Neural crest cell (in vitro differentiated cells): ENCODE data around the gene TTC7B. TPM values are rescaled to one million over a fixed set of nuclear protein-coding genes. Genes with fewer than 3 reads are reported as not detected.

Experiments
- DNase-seq: peaks from one replicate; pipeline ENCODE4 v3.0.0; 2021; ENCODE audit warnings: low read depth, mixed read lengths, low spot score
- H3K27ac Mint-ChIP-seq: one replicate; pipeline ENCODE4 v1.8.0; 2021; ENCODE audit warnings: mild to moderate bottlenecking, mixed read lengths; ENCODE audit not compliant: unreplicated experiment
- H3K27me3 Mint-ChIP-seq: 2 replicates; pipeline ENCODE4 v1.8.0; 2021; ENCODE audit warnings: low read depth, mild to moderate bottlenecking, mixed read lengths
- H3K36me3 Mint-ChIP-seq: 2 replicates; pipeline ENCODE4 v1.8.0; 2021; ENCODE audit warnings: low read depth, mild to moderate bottlenecking, mixed read lengths
- H3K4me1 Mint-ChIP-seq: 2 replicates; pipeline ENCODE4 v1.8.0; 2021; ENCODE audit warnings: mixed read lengths
- H3K4me3 Mint-ChIP-seq: one replicate; pipeline ENCODE4 v1.8.0; 2021; ENCODE audit warnings: mild to moderate bottlenecking, mixed read lengths
- H3K9me3 Mint-ChIP-seq: 2 replicates; pipeline ENCODE4 v1.8.0; 2021; ENCODE audit warnings: mixed read lengths
- total RNA-seq: library from RNA; stranded (reverse); gene quantifications from 2 replicates; pipeline ENCODE4 v1.2.1, GENCODE V29; 2021
- TF ChIP-seq, protein P1 (sequence below): fragments of 200-600 bp; sonication (generic); conservative IDR thresholded peaks from 2 replicates; pipeline ENCODE4 v1.5.0; 2021; ENCODE audit warnings: antibody characterized with exemption, mild to moderate bottlenecking

Gene TTC7B
- total RNA-seq, 1 donor from 2014 or later, result 56.4 TPM

DNA sequence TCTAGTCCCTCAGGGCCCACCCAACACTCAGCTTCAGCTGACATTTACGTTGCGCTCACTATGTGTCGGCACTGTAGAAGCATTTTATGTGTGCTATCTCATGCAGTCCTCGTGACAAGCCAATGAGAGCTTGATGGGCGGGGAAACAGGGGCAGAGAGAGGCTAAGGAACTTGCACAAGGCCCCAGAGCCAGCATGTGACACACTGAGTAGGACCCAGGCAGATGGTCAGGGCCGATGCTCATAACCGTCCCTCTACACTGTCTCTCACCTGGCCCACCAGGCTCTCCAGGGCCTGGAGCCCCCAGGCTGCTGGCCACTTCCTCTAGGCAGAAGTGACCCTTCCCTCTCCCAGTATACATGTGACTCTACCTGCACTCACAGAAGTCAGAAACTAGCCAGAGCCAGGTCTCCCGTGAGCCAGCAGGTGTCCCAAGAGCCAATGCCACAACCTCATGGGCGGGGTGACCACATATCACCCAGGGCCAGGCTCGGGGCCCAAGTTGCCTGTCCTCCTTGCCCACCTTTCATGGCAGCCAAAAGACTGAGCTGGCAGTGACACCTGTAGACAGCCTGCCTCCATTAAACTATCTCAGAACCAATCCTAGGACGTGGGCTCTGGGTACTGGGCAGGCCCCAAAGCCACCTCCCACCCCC is 38.3 kb downstream of the TTC7B start:
- Mint-ChIP-seq H3K27me3 (no peaks in the 10 kb centered on the region), H3K4me3 (no peak overlapping the region), H3K9me3 (no peaks in the 10 kb centered on the region), H3K4me1 (no peaks in the 10 kb centered on the region), H3K27ac (no peak overlapping the region), H3K36me3 (peaks cover 2% of the 10 kb centered on the region)
- TF ChIP-seq, protein P1, sequence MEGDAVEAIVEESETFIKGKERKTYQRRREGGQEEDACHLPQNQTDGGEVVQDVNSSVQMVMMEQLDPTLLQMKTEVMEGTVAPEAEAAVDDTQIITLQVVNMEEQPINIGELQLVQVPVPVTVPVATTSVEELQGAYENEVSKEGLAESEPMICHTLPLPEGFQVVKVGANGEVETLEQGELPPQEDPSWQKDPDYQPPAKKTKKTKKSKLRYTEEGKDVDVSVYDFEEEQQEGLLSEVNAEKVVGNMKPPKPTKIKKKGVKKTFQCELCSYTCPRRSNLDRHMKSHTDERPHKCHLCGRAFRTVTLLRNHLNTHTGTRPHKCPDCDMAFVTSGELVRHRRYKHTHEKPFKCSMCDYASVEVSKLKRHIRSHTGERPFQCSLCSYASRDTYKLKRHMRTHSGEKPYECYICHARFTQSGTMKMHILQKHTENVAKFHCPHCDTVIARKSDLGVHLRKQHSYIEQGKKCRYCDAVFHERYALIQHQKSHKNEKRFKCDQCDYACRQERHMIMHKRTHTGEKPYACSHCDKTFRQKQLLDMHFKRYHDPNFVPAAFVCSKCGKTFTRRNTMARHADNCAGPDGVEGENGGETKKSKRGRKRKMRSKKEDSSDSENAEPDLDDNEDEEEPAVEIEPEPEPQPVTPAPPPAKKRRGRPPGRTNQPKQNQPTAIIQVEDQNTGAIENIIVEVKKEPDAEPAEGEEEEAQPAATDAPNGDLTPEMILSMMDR, result no peak
- DNase-seq, result no peak

DNA sequence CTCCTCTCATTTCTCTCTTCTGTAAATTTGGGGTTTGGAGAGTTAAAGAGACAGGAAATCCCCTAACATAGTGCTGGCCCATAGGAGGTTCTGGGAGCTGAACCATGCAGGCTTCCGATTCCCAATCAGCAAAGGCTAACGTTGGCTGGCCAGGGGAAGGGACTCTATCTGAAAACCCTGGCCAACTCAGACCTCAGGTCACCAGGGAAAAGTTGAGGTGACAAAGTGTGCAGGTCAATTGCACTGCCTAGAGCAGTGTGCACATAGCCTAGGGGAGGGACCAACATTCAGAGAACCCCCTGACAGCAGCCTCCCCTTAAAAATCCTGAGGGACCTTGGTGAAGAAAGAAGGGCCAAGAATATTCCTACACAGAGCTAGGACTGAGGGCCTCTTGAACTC is 38.9 kb downstream of the TTC7B start:
- no peaks in the 10 kb centered on the region for H3K9me3 Mint-ChIP-seq
- TF ChIP-seq, protein P1, result no peak
- no peaks in the 10 kb centered on the region for H3K4me1 Mint-ChIP-seq
- no peaks in the 10 kb centered on the region for H3K27me3 Mint-ChIP-seq
- DNase-seq, result no peak
- no peak overlapping the region for H3K27ac Mint-ChIP-seq
- no peak overlapping the region for H3K4me3 Mint-ChIP-seq
- peaks cover 2% of the 10 kb centered on the region for H3K36me3 Mint-ChIP-seq

DNA sequence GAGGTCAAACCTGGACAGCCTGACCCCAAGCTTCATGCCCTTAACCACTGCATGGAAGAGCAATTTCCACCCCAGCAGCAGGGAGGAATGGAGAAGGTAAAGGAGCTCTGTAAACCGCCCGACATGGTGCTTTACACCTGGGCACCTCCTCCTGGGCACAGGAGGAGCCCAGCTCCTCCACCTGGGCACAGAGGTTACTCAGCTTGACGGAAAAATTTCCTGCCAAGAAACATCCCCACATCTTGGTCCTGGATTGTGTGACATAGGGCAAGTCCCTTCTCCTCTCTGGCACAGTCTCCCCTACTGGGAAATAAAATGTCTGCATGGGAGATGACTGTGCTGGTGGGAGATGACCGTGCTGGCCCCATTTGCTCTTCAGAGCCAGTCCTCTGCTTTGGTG is 40.8 kb downstream of the TTC7B start:
- Mint-ChIP-seq H3K36me3 (peaks cover 6% of the 10 kb centered on the region), H3K4me1 (no peaks in the 10 kb centered on the region), H3K4me3 (no peak overlapping the region), H3K27ac (no peak overlapping the region), H3K9me3 (no peaks in the 10 kb centered on the region), H3K27me3 (no peaks in the 10 kb centered on the region)
- TF ChIP-seq, protein P1, result no peak
- no peak for DNase-seq

DNA sequence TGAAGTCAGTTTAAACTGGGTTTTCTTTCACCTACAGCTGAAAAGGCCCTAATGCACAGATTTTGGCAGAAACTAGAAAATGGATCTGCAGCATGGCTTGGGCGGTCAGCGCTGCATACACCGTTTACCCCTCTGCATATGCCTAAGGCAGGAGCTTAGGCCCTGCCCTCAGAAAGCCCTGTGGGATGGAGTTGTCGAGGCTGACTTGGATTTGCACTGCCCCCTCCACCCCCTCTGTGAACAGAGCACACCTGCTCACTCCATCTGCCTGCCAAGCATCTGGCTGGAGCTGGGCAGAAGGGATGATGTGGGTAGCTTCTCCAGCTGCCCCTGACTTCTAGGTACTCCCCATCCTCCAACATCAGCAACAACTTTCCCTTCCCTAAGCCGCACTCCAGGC is 41.9 kb downstream of the TTC7B start:
- Mint-ChIP-seq H3K27ac (no peak overlapping the region), H3K36me3 (peaks cover 14% of the 10 kb centered on the region)

DNA sequence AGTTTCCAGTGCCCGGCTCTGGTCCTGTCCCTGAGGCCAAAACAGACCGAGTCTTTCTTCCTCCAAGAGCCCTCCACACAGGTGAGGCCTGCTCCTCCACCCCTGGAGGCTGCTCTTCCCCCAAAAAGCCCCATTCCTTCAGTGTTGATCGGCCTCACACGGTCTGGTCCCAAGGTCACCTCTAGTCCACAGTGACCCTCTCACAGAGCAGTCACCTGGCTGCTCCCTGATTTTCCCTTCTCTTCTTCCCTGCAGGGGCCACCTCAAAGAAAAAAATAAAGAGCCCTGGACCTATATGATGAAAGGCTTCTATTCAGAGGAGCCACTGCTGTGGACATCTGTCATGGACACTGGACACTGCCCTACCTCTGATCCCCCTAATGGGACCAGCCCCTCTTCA is 42.5 kb downstream of the TTC7B start:
- no peak overlapping the region for H3K4me3 Mint-ChIP-seq
- TF ChIP-seq, protein P1, result no peak
- H3K4me1 Mint-ChIP-seq, result no peaks in the 10 kb centered on the region
- no peaks in the 10 kb centered on the region for H3K9me3 Mint-ChIP-seq
- H3K36me3 Mint-ChIP-seq, result peaks cover 19% of the 10 kb centered on the region
- H3K27ac Mint-ChIP-seq, result no peak overlapping the region
- DNase-seq, result no peak
- H3K27me3 Mint-ChIP-seq, result no peaks in the 10 kb centered on the region

More for the DNA sequence above, 41.9 kb downstream of the TTC7B start:
- Mint-ChIP-seq H3K4me3 (no peak overlapping the region), H3K9me3 (no peaks in the 10 kb centered on the region), H3K27me3 (no peaks in the 10 kb centered on the region), H3K4me1 (no peaks in the 10 kb centered on the region)
- no peak for DNase-seq
- TF ChIP-seq, protein P1, result no peak

DNA sequence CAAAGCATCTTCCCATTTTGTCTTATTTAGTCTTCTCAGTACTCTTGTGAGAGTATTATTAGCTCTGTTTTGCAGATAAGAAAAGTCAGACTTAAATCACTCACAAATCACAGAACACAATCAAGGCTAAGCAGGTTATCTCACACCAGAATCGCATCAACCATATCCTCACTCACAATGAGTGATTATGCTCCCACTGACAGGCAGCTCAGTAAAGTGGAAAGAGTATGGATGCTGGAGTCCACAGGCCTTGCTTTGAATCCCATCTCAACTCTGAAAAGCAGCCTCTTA is 43.1 kb downstream of the TTC7B start:
- H3K27me3 Mint-ChIP-seq, result no peaks in the 10 kb centered on the region
- H3K4me1 Mint-ChIP-seq, result no peaks in the 10 kb centered on the region
- no peak overlapping the region for H3K27ac Mint-ChIP-seq
- peaks cover 23% of the 10 kb centered on the region for H3K36me3 Mint-ChIP-seq
- no peak for DNase-seq
- TF ChIP-seq, protein P1, result no peak
- H3K4me3 Mint-ChIP-seq, result no peak overlapping the region
- peaks cover 4% of the 10 kb centered on the region for H3K9me3 Mint-ChIP-seq
